Muscle layer of duodenum (tissue), 2 donors: Measurements from ENCODE around the gene ROBO3.

Source experiments
- H3K27ac ChIP-seq: one replicate; pipeline ENCODE4 v1.7.0; 2013; ENCODE audit warnings: mild to moderate bottlenecking, low read length
- H3K27me3 ChIP-seq: one replicate; pipeline ENCODE4 v1.7.0; 2013; ENCODE audit warnings: low read depth, mild to moderate bottlenecking, control low read depth, low read length
- H3K36me3 ChIP-seq, 2 donors: one replicate each; pipeline ENCODE4 v1.7.0; 2013; ENCODE audit warnings: low read length in 2 of 2, control low read depth in 1 of 2, mild to moderate bottlenecking in 1 of 2; ENCODE audit not compliant: insufficient read depth in 2 of 2, control insufficient read depth in 1 of 2
- H3K4me1 ChIP-seq, 2 donors: one replicate each; pipeline ENCODE4 v1.7.0; 2013; ENCODE audit warnings: low read length in 2 of 2, mild to moderate bottlenecking in 2 of 2, control low read depth in 1 of 2, moderate library complexity in 1 of 2; ENCODE audit not compliant: insufficient read depth in 2 of 2, control insufficient read depth in 1 of 2
- H3K4me3 ChIP-seq, 2 donors: one replicate each; pipeline ENCODE4 v1.7.0; 2013; ENCODE audit warnings: low read length in 2 of 2, low read depth in 1 of 2, mild to moderate bottlenecking in 1 of 2
- H3K9me3 ChIP-seq, 2 donors: one replicate each; pipeline ENCODE4 v1.7.0; 2013; ENCODE audit warnings: low read length in 2 of 2, control low read depth in 1 of 2, mild to moderate bottlenecking in 1 of 2; ENCODE audit not compliant: control insufficient read depth in 1 of 2
- donor health status: healthy.

Gene ROBO3

DNA sequence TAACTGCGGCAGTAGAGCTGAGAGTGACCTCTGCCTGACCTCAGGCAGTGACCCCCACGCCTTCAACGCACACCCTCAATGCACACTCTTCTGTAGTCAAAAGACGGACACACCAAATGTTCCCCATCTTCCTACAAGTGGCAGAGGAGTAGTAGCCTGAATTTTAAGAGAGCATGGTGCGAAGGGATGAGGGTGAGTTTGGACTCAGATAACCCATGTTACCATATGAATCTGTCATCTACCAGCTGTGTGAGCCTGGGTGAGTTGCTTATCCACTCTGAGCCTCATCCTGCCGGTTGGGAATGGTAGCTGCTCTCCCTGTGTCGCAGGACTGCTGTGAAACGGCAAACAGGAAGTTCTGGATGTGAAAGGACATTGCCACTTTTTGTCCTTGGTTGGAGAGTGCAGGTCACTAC, 20.6 kb upstream of the ROBO3 start:
- Histone ChIP-seq H3K27me3 (peaks cover 77% of the 10 kb centered on the region), H3K4me1 (peaks cover 0 to 12% of the 10 kb centered on the region in 2 donors), H3K36me3 (no peaks in the 10 kb centered on the region)

DNA sequence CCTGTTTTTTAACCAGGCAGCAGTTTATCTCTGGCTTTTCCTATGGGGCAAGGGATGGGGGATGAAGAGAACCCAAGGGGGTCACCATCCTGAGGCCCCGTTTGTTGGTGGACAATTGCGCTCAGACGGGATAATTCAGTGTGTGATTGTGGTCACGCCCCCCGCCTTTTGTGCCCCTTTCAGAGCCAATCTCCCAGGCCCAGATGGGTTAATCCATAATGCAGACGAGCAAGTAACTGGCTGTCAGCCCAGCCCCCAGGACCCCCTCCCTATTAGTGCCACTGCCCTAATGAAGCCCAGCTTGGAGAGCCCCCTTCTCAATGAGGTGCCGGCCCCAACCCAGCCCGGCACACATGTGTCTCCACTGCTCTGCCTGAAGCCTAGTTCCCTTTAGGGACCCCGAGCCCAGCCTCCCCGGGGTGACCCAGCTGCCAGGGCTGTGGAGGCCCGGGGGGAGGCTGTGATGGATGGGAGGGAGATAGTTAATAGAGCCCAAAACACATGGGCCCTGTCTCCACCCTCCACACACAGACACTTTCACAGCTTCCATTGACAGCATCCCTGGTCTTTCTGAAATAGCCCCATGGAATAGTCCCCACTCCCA, 19.1 kb upstream of the ROBO3 start:
- H3K27ac ChIP-seq, result no peak overlapping the region
- no peaks in the 10 kb centered on the region for H3K9me3 ChIP-seq
- no peak overlapping the region for H3K4me3 ChIP-seq
- H3K36me3 ChIP-seq, result no peaks in the 10 kb centered on the region
- peaks cover 68% of the 10 kb centered on the region for H3K27me3 ChIP-seq
- peaks cover 0 to 8% of the 10 kb centered on the region in 2 donors for H3K4me1 ChIP-seq

More for the DNA sequence above, 20.6 kb upstream of the ROBO3 start:
- Histone ChIP-seq H3K9me3 (no peaks in the 10 kb centered on the region), H3K4me3 (no peak overlapping the region), H3K27ac (no peak overlapping the region)

DNA sequence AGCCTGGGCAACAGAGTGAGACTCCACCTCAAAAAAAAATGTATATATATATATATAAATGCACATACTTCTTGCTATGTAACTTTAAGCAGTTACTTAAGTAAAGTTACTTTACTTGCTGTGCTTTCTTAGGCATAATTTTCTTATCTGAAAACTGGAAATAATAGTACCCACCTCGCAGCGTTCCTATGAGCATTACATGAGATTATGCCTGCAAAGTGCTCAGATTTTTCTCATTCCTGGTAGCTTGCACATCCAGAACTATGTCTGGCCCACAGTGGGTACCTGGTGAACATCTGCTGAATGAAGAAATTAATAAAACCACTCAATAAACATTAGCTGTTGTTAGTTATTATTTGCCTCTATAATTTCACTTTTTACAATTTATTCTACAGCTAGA, 6.1 kb upstream of the ROBO3 start:
- H3K36me3 ChIP-seq, result no peaks in the 10 kb centered on the region
- H3K27me3 ChIP-seq, result peaks cover 35% of the 10 kb centered on the region
- H3K9me3 ChIP-seq, result no peaks in the 10 kb centered on the region
- no peak overlapping the region for H3K4me3 ChIP-seq
- H3K4me1 ChIP-seq, result peaks cover 0 to 14% of the 10 kb centered on the region in 2 donors
- H3K27ac ChIP-seq, result no peak overlapping the region

DNA sequence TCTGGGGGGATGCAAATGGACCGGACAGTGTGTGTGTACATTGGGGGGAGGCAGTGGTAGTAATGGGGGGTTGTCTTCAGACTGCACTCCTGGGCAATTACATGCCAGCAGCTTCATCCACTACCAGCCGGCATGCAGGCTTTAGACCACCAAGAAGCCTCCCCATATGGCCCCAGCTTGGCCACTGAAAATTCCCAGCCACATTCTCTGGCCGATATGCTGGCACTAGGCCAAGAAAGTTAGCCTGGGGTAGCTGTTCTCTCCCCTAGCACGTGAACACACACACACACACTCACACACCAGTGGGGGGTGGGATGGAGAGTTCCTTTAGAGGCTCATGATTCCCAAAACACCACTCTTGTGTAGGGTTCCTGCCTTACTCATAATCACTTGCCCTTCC, 3.6 kb upstream of the ROBO3 start:
- Histone ChIP-seq H3K27ac (no peak overlapping the region), H3K9me3 (no peaks in the 10 kb centered on the region), H3K27me3 (peaks cover 60% of the 10 kb centered on the region), H3K4me3 (no peak overlapping the region), H3K36me3 (no peaks in the 10 kb centered on the region), H3K4me1 (peaks cover 0 to 36% of the 10 kb centered on the region in 2 donors)

DNA sequence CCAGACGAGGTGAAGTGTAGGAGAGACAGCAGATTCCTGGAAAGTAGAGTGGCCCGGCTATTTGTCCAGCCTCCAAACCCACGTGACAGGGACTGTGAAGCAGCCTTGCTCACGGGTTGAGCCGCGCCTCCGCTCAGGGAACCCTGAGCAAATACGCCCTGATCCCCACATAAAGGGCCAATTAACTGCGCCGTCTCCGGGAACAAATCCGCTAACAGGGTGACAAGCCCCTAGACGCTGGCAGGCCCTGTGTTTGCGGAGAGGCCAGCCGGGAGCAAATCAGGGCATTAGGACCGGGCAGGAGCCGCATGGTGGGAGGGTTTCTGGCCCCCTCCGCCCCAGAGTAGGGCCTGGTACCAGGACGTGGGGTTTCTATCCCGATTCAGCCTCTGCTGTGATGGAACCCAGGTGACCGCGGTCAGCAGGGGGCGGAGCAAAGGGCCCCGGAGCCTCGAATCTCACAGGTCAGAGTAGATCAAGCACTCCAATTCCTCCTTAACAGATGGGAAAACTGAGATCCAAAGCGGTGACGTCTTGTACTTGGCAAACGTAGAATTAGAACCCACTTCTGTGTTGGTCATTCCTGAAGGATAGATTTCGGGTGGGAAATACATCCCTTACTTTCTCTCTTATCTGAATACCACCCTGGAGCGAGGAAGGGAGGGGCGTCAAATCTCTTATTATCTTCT, 2.0 kb upstream of the ROBO3 start:
- H3K27ac ChIP-seq, result no peak overlapping the region
- H3K36me3 ChIP-seq, result no peaks in the 10 kb centered on the region
- peaks cover 0 to 42% of the 10 kb centered on the region in 2 donors for H3K4me1 ChIP-seq
- peaks cover 71% of the 10 kb centered on the region for H3K27me3 ChIP-seq
- H3K9me3 ChIP-seq, result no peaks in the 10 kb centered on the region
- peak overlapping the region; percentile 5 to 53 for H3K4me3 ChIP-seq

DNA sequence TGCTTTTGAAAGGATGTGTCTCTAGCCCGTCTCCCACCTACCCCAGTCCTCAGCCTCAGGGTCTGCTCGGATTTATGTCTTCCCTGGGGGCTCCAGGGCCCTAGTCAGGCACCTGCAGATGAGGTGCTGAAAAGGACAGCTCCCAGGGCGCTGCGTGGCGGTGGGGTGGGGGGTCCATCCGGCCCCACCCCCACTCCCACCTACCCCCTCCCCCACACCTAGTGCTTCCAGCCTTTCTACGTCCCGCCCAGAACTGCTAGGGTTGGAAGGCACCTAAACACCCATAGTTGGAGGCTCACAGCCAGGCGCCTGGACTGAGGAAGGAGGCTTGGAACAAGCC, 1.4 kb upstream of the ROBO3 start:
- Histone ChIP-seq H3K27ac (no peak overlapping the region), H3K9me3 (no peaks in the 10 kb centered on the region), H3K4me1 (peaks cover 0 to 45% of the 10 kb centered on the region in 2 donors), H3K36me3 (no peaks in the 10 kb centered on the region), H3K4me3 (peak overlapping the region; percentile 5 to 53), H3K27me3 (peaks cover 76% of the 10 kb centered on the region)

DNA sequence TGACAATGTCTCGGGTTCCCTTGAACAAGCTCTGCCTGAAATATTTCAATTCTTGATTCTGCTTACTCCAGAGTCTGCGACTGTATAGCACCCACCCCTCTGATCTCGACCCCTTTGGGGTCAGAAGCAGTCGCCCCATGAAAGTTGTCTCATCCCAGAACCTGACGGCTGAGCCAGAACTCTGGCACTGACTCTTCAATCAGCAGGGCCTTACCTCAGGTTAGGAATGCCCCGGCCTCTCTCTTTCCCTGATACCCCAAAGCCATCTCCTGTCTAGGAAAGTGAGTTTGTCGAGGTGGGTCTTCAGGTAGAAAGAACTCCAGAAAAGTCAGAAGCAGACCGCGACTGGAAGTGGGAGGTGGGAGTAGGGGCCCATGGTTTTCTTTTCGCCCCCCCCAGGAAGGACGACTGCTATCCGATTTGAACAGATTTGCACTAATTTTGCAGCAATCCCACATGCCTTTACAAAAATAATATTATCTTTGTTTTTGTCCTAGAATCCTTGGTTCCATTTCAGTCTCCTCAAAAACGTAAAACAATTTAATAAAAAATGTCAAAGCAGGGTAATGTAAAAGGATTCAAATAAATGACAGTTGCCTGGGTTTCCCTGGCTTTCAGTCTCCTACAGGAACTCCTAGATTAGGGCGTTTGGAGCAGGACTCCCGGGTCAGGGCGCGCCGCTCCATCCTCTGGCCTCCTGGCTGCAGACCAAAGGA, 898 bp upstream of the ROBO3 start:
- H3K9me3 ChIP-seq, result no peaks in the 10 kb centered on the region
- H3K36me3 ChIP-seq, result no peaks in the 10 kb centered on the region
- no peak overlapping the region for H3K4me3 ChIP-seq
- no peak overlapping the region for H3K27ac ChIP-seq
- H3K27me3 ChIP-seq, result peaks cover 81% of the 10 kb centered on the region
- peaks cover 0 to 47% of the 10 kb centered on the region in 2 donors for H3K4me1 ChIP-seq

DNA sequence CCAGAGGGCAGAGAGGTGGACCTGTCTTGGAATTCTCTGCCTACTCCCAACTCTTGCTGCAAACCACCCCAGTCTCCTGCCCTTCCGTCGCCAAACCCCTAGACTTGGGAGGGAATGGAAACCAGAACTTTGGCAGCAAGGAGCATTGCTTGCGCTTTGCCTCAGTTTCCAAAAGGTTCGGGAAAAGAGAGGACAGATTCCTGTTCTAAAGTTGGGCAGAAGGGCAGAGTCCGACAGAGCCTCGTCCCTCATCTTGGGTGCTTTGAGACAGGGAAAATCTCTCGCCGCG, 396 bp upstream of the ROBO3 start:
- H3K9me3 ChIP-seq, result no peaks in the 10 kb centered on the region
- H3K4me1 ChIP-seq, result peaks cover 0 to 47% of the 10 kb centered on the region in 2 donors
- no peaks in the 10 kb centered on the region for H3K36me3 ChIP-seq
- peaks cover 86% of the 10 kb centered on the region for H3K27me3 ChIP-seq
- no peak overlapping the region for H3K27ac ChIP-seq
- H3K4me3 ChIP-seq, result peak overlapping the region in 1 of 2 donors; percentile 45

DNA sequence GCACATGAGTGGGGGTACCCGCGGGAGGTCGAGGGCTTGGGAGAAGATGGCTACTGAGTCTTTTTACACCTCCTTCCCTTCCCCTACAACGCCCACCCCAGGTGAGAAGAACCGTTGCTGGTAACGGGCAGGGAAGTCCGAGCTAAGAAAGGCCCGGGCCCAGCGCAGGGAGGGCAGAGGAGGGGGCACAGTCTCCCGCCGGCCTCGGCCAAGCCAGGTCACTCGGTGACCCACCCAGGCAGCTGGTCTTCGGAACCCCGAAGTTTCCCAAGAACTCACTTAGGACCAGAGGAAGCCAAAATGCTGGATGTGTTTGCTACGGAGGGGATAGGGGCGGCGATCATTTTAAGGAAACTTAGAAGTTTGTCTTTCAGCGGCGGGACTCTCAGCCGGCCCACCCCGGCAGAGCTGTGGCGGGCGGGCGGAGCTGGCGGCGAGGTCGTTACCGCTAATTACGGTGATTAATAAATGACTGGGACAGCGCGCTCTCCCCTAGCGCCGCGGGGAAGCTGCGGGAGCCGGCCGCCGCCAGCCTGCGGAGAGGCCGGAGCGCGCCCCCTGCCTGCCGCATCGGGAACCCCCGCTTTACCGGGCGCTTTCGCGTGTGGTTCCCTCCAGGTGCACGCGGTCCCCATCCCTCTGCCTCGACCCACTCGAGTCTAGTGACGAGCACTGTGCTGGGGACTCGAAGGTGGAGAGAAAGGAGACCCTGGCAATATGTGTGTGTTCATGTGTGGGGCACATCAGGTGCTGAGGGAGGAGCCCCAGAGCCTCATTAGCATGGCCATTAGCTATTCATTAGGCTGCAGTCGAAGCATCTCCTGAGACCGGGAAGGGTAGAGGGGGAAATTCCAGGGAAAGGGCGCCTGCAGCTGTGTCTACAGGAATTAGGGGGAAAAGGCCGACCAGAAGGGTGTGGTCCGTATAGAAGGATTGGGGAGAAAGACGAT, 945 bp downstream of the ROBO3 start:
- Histone ChIP-seq H3K27me3 (peaks cover 91% of the 10 kb centered on the region), H3K36me3 (no peaks in the 10 kb centered on the region), H3K27ac (no peak overlapping the region), H3K4me1 (peaks cover 0 to 47% of the 10 kb centered on the region in 2 donors), H3K4me3 (peak overlapping the region in 1 of 2 donors; percentile 45), H3K9me3 (no peaks in the 10 kb centered on the region)

DNA sequence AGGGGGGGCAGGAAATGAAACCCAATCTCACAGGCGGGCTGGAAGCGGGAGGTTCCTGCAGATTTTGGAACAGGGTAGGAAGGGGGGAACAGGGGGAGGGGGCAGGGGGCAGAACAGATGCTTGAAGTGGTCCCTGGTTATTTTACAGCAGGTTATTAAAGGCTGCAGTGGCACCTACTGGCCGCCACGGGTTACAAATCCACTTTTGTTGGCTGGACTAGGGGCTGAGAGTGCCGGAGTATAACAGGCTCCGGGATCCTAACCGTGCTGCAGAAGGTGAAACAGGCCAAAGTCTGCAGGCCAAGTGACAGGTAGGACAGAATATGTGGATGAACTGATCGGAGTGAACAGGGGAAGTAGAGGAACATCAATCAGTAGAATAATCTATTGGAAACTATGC, 2.5 kb downstream of the ROBO3 start:
- H3K4me1 ChIP-seq, result peaks cover 0 to 45% of the 10 kb centered on the region in 2 donors
- no peaks in the 10 kb centered on the region for H3K9me3 ChIP-seq
- no peak overlapping the region for H3K4me3 ChIP-seq
- no peak overlapping the region for H3K27ac ChIP-seq
- H3K36me3 ChIP-seq, result no peaks in the 10 kb centered on the region
- peaks cover 79% of the 10 kb centered on the region for H3K27me3 ChIP-seq
